ENCODE results near the gene TBL1X.

DNA sequence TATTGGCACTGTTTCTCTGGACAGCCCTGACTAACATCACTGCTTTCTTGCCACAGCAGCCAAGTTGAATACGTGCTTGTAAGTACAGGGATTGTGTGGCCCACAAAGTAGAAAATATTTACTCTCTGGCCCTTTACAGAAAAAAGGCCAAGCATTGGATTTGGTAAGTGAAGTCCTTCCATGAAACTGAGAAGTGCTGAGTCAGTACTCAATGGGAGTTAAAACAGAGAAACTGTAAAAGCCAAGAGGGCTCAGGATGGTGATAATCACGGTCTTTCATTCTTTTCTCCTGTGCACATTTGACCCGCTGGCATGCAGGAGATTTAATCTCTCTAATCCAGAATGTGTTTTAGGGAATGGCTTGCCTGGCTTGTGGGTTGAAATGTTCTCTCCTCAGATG is 46.1 kb downstream of the TBL1X start:
- TF ChIP-seq, protein P1, sequence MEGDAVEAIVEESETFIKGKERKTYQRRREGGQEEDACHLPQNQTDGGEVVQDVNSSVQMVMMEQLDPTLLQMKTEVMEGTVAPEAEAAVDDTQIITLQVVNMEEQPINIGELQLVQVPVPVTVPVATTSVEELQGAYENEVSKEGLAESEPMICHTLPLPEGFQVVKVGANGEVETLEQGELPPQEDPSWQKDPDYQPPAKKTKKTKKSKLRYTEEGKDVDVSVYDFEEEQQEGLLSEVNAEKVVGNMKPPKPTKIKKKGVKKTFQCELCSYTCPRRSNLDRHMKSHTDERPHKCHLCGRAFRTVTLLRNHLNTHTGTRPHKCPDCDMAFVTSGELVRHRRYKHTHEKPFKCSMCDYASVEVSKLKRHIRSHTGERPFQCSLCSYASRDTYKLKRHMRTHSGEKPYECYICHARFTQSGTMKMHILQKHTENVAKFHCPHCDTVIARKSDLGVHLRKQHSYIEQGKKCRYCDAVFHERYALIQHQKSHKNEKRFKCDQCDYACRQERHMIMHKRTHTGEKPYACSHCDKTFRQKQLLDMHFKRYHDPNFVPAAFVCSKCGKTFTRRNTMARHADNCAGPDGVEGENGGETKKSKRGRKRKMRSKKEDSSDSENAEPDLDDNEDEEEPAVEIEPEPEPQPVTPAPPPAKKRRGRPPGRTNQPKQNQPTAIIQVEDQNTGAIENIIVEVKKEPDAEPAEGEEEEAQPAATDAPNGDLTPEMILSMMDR (IDR thresholded peaks at IDR 0.05): no peak
- TF ChIP-seq POLR2A (IDR thresholded peaks at IDR 0.05): no peak
- TF ChIP-seq POLR2AphosphoS5 (IDR thresholded peaks at IDR 0.05): no peak

Measured in breast epithelium (tissue), 3 donors.